Measurements from ENCODE around the gene PEPD.

- TF ChIP-seq EZH2 (IDR thresholded peaks at IDR 0.05; ENCODE audit: borderline replicate concordance, control insufficient read depth, low read depth, low read length) (no peak), RFX5 (IDR thresholded peaks at IDR 0.05; ENCODE audit: low read depth, low read length) (no peak), PRDM15 (CRISPR knock-in tag; IDR thresholded peaks at IDR 0.05) (no peak)
Measured at GRCh38 chr19:33366897-33367296, 154.7 kb downstream of the PEPD start.
